GM12891 (cell line): ENCODE data around the gene PEX5L.

Experiments used
- POLR2A ChIP-seq: IDR thresholded peaks from 2 replicates; pipeline ENCODE4 v1.6.1; 2011; ENCODE audit warnings: low read depth, low read length, control low read depth
- POLR2AphosphoS5 ChIP-seq: IDR thresholded peaks from 2 replicates; pipeline ENCODE4 v1.6.1; 2011; ENCODE audit warnings: low read depth, low read length, control low read depth

- TF ChIP-seq POLR2AphosphoS5 (no peak), POLR2A (no peak)
Observed at GRCh38 chr3:179961703-179962078, 75.0 kb downstream of the PEX5L start.
